GM19455 (cell line): ENCODE measurements around the gene CCDC195.

Source experiments
- ATAC-seq: cut with Tn5 transposase; IDR thresholded peaks from one replicate; pipeline ENCODE4 v1.9.1; 2021; ENCODE audit not compliant: unreplicated experiment

Gene CCDC195

GRCh38 chr2:224716201-224716600, at the start of gene CCDC195:
Gene CCDC195, minus strand, starts transcription at chr2:224716365. Its CDS starts 0 bp downstream, at chr2:224716365.
- no peak for ATAC-seq

GRCh38 chr2:224764565-224765236, 48.5 kb upstream of the CCDC195 start:
- ATAC-seq = peak; percentile 60

GRCh38 chr2:224757934-224758548, 41.9 kb upstream of the CCDC195 start:
- no peak for ATAC-seq

- ATAC-seq = no peak
These were observed 37.8 kb upstream of the CCDC195 start for GRCh38 chr2:224753743-224754540.

GRCh38 chr2:224751996-224752698, 36.0 kb upstream of the CCDC195 start:
- ATAC-seq = peak; percentile 56

GRCh38 chr2:224749136-224749535, 33.0 kb upstream of the CCDC195 start:
- ATAC-seq = no peak

GRCh38 chr2:224747765-224748164, 31.6 kb upstream of the CCDC195 start:
- ATAC-seq = no peak

GRCh38 chr2:224736227-224736626, 20.1 kb upstream of the CCDC195 start:
- ATAC-seq = no peak

- ATAC-seq = no peak
These were observed 18.8 kb upstream of the CCDC195 start for GRCh38 chr2:224734949-224735348.

GRCh38 chr2:224731665-224732064, 15.5 kb upstream of the CCDC195 start:
- ATAC-seq = no peak

GRCh38 chr2:224729435-224729834, 13.3 kb upstream of the CCDC195 start:
- ATAC-seq = no peak

- no peak for ATAC-seq
These were observed 8.2 kb upstream of the CCDC195 start for GRCh38 chr2:224724331-224724730.

- ATAC-seq = no peak
These were observed 7.5 kb upstream of the CCDC195 start for GRCh38 chr2:224723586-224724217.

GRCh38 chr2:224722770-224723169, 6.6 kb upstream of the CCDC195 start:
- no peak for ATAC-seq

GRCh38 chr2:224722250-224722649, 6.1 kb upstream of the CCDC195 start:
- no peak for ATAC-seq

GRCh38 chr2:224716921-224717320, 756 bp upstream of the CCDC195 start:
- no peak for ATAC-seq

GRCh38 chr2:224711859-224712665, 4.1 kb downstream of the CCDC195 start:
- no peak for ATAC-seq

- ATAC-seq = no peak
These were observed 4.8 kb downstream of the CCDC195 start for GRCh38 chr2:224711381-224711780.

- no peak for ATAC-seq
These were observed 6.9 kb downstream of the CCDC195 start for GRCh38 chr2:224709301-224709700.

GRCh38 chr2:224694502-224694901, 21.7 kb downstream of the CCDC195 start:
- ATAC-seq = no peak
